ENCODE data around the gene NEK6. TPM values are rescaled to one million over a fixed set of nuclear protein-coding genes. Genes with fewer than 3 reads are reported as not detected.

Gene NEK6
- total RNA-seq, 1 donor from 2014 or later, result 8.7 TPM

DNA sequence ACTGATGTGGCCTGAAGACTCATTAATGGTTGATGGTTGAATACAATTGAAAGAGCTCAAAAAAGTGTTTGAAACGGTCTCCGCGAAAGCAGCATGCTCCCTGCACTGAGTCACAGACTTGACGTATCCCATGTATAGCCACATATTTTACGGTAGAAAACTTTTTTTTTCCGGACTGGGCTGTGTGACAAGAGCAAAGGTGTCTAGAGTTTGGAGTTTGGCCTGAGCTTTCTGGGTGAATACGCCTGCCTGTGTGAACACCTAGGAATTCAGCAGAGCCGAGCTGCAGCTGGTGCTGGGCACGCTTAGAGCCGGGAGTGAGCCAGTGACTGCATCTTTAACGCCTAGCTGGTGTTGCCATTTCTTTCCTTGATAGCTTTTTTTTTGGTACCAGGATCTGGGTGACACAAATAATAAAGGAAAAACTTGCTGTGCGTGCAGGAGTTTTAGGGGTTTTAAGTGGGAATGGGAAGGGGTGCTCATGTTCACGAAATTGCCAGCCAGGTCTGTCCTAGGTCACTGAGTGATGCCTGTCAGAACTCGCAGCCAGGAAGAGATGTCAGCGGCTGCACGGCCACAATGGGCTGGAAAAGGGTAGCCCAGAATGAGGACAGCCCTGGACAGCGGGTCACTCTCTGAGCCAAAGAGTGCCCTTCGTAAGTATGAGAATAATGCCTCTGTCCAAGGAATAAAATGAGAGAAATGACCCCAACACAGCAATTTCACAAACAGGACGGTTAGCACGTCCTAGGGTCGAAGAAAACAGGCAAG, 105.8 kb downstream of the NEK6 start:
- TF ChIP-seq, protein P1, sequence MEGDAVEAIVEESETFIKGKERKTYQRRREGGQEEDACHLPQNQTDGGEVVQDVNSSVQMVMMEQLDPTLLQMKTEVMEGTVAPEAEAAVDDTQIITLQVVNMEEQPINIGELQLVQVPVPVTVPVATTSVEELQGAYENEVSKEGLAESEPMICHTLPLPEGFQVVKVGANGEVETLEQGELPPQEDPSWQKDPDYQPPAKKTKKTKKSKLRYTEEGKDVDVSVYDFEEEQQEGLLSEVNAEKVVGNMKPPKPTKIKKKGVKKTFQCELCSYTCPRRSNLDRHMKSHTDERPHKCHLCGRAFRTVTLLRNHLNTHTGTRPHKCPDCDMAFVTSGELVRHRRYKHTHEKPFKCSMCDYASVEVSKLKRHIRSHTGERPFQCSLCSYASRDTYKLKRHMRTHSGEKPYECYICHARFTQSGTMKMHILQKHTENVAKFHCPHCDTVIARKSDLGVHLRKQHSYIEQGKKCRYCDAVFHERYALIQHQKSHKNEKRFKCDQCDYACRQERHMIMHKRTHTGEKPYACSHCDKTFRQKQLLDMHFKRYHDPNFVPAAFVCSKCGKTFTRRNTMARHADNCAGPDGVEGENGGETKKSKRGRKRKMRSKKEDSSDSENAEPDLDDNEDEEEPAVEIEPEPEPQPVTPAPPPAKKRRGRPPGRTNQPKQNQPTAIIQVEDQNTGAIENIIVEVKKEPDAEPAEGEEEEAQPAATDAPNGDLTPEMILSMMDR (IDR thresholded peaks at IDR 0.05; ENCODE audit: borderline replicate concordance), result no peak
- intact Hi-C loops (cut with micrococcal nuclease), result no loop called here
- H3K9me3 ChIP-seq (replicated peaks), result no peaks in the 10 kb centered on the region
- H3K36me3 ChIP-seq, result no peaks in the 10 kb centered on the region
- H3K4me3 ChIP-seq, result no peak overlapping the region
- H3K27ac ChIP-seq (replicated peaks), result no peak overlapping the region
- H3K4me1 ChIP-seq, result peaks cover 45% of the 10 kb centered on the region
- no peak for DNase-seq
- H3K27me3 ChIP-seq (ENCODE audit: low read depth), result no peaks in the 10 kb centered on the region

DNA sequence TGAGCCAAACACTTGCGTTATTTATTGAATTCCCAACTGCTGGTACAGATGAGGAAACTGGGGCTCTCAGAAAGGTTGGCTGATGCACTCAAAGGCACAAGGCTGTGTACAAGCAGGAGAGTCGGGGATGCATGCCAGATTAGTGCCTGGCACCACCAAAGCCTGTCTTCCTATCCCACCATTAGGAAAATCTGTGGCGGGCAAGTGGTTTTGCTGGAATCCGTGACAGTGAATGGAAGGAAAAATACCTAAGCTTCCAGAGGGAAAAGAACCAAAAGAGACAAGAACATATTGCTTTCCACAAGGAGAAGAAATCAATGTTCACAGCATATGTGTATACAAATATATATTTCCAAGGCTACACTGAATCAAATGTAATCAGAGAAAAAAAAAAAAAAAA, 106.4 kb downstream of the NEK6 start:
- Histone ChIP-seq H3K27me3 (ENCODE audit: low read depth) (no peaks in the 10 kb centered on the region), H3K36me3 (no peaks in the 10 kb centered on the region), H3K9me3 (replicated peaks) (no peaks in the 10 kb centered on the region), H3K4me3 (no peak overlapping the region), H3K4me1 (peaks cover 45% of the 10 kb centered on the region), H3K27ac (replicated peaks) (no peak overlapping the region)
- TF ChIP-seq, protein P1 (IDR thresholded peaks at IDR 0.05; ENCODE audit: borderline replicate concordance), result no peak
- intact Hi-C loops (cut with micrococcal nuclease), result no loop called here
- DNase-seq, result no peak

DNA sequence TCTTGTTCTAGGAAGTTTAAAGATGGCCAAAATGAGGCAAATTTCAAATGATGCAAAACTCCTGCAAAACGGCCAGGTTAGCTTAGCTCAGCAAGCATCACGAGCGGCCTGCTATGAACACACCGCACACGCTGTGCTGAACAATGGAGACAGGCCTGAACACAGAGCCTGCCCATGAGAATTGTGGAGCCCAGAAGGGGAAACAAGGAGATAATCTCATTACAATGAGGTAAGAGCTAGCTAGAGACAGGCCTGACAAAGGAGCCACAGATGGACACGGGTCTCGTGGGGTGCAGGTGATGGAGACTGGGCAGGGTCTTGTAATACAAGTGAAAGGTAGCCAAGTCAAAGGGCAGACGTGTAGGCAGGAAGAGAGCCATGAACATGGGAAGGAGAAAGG, 107.3 kb downstream of the NEK6 start:
- no peak for DNase-seq
- peaks cover 50% of the 10 kb centered on the region for H3K4me1 ChIP-seq
- no peak overlapping the region for H3K27ac ChIP-seq (replicated peaks)
- no peaks in the 10 kb centered on the region for H3K27me3 ChIP-seq (ENCODE audit: low read depth)
- no peaks in the 10 kb centered on the region for H3K9me3 ChIP-seq (replicated peaks)
- no peak overlapping the region for H3K4me3 ChIP-seq
- intact Hi-C loops (cut with micrococcal nuclease), result no loop called here
- H3K36me3 ChIP-seq, result no peaks in the 10 kb centered on the region
- TF ChIP-seq, protein P1 (IDR thresholded peaks at IDR 0.05; ENCODE audit: borderline replicate concordance), result no peak

- Histone ChIP-seq H3K36me3 (no peaks in the 10 kb centered on the region), H3K4me1 (peaks cover 58% of the 10 kb centered on the region), H3K27ac (replicated peaks) (no peak overlapping the region), H3K4me3 (no peak overlapping the region), H3K27me3 (ENCODE audit: low read depth) (no peaks in the 10 kb centered on the region), H3K9me3 (replicated peaks) (no peaks in the 10 kb centered on the region)
- TF ChIP-seq, protein P1 (IDR thresholded peaks at IDR 0.05; ENCODE audit: borderline replicate concordance), result no peak
- intact Hi-C loops (cut with micrococcal nuclease), result no loop called here
- no peak for DNase-seq
Measured at GRCh38 chr9:124366476-124367220, 108.9 kb downstream of the NEK6 start.

DNA sequence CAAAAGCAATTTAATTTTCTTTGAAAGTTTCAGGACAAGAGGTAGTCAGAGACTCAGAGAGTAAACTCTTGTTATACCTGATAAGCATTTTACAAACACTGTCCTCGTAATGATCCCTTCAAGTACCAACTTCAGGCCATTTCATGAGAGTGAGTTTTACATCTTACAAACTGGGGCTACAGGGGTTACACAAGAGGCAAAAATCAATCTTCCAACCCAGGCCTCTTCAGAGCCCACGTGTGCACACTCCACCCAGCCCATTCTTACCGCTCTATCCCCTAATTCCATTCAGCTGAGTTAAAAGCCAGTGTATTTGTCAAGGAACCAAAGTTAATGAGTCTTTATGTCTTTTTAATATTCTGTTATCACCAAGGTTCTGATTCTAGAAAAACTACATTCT, 110.9 kb downstream of the NEK6 start:
- Histone ChIP-seq H3K27ac (replicated peaks) (no peak overlapping the region), H3K9me3 (replicated peaks) (no peaks in the 10 kb centered on the region), H3K4me3 (no peak overlapping the region), H3K36me3 (no peaks in the 10 kb centered on the region), H3K4me1 (peaks cover 57% of the 10 kb centered on the region), H3K27me3 (ENCODE audit: low read depth) (no peaks in the 10 kb centered on the region)
- intact Hi-C loops (cut with micrococcal nuclease), result no loop called here
- TF ChIP-seq, protein P1 (IDR thresholded peaks at IDR 0.05; ENCODE audit: borderline replicate concordance), result no peak
- DNase-seq, result no peak
